Ectodermal cell (in vitro differentiated cells): Measurements from ENCODE around the gene FBXL7.

Source experiments
- H3K27ac ChIP-seq: 2 replicates; pipeline ENCODE4 v1.7.0; 2013; ENCODE audit warnings: mild to moderate bottlenecking, low read depth, low read length; ENCODE audit not compliant: insufficient read depth, poor library complexity, severe bottlenecking
- H3K27me3 ChIP-seq: 2 replicates; pipeline ENCODE4 v1.7.0; 2013; ENCODE audit warnings: mild to moderate bottlenecking, low read length; ENCODE audit not compliant: insufficient read depth, control insufficient read depth, poor library complexity, severe bottlenecking
- H3K36me3 ChIP-seq: one replicate; pipeline ENCODE4 v1.7.0; 2013; ENCODE audit warnings: low read length; ENCODE audit not compliant: control insufficient read depth, insufficient read depth
- H3K4me1 ChIP-seq: one replicate; pipeline ENCODE4 v1.7.0; 2013; ENCODE audit warnings: low read length; ENCODE audit not compliant: control insufficient read depth, insufficient read depth
- H3K4me3 ChIP-seq: 2 replicates; pipeline ENCODE4 v1.7.0; 2013; ENCODE audit warnings: low read depth, low read length, control low read depth; ENCODE audit not compliant: insufficient read depth
- H3K9me3 ChIP-seq: 2 replicates; pipeline ENCODE4 v1.7.0; 2013; ENCODE audit warnings: mild to moderate bottlenecking, low read length, moderate library complexity; ENCODE audit not compliant: control insufficient read depth
- WGBS, 2 experiments: methylation state at CpG; one replicate each; pipeline ENCODE4 v1.1.7; 2013; ENCODE audit warnings: missing lambda C conversion rate in 2 of 2; 5-methylcytosine and 5-hydroxymethylcytosine counted together

FBXL7 gene

GRCh38 chr5:15558240-15558639 is 58.3 kb downstream of the FBXL7 start:
- no peaks in the 10 kb centered on the region for H3K4me1 ChIP-seq
- 84 to 88% methylated on average over 2 of the region's 2 CpGs for WGBS, 2 experiments
- no peak overlapping the region for H3K27ac ChIP-seq
- H3K27me3 ChIP-seq: no peaks in the 10 kb centered on the region
- no peaks in the 10 kb centered on the region for H3K9me3 ChIP-seq
- no peak overlapping the region for H3K4me3 ChIP-seq
- no peaks in the 10 kb centered on the region for H3K36me3 ChIP-seq

DNA sequence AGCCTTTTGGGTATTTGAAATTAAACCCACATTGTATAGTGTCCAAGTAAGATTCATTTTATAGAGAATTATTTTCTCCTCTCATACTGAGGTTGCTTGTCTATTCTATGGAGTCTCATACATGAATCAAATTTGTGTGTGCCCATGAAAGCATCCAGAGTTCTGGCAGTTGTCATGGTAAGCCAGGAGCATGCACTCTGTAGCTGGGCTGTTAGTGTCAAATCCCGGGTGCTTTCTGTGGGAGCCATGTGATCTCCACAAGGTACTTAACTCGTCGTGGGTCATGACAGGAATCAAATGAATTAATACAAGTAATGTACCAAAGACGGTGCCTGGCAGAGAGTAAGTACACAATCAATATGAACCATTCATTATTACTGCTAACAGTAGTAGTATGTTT is 58.7 kb downstream of the FBXL7 start:
- no peaks in the 10 kb centered on the region for H3K4me1 ChIP-seq
- H3K27me3 ChIP-seq: no peaks in the 10 kb centered on the region
- 88 to 89% methylated on average over 3 to 4 of the region's 4 CpGs for WGBS, 2 experiments
- H3K36me3 ChIP-seq: no peaks in the 10 kb centered on the region
- no peak overlapping the region for H3K4me3 ChIP-seq
- no peak overlapping the region for H3K27ac ChIP-seq
- H3K9me3 ChIP-seq: no peaks in the 10 kb centered on the region

DNA sequence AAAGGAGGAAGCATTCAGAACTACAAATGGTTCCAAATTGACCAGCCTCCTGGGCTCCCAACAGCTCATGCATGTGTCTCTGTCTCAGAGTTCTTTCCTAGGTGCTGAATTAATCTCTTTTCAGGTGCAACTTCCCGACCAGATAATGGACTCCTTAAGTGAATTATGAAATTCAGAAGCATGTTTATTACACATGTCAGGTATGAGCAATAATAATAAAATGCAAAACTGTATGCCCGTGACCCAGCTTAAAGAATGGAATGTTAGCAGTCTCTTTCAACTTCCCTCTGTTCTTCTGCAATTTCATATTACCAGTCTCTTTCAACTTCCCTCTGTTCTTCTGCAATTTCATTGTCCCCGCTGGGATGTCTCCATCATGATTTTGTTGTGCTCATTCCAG is 60.4 kb downstream of the FBXL7 start:
- Histone ChIP-seq H3K27me3 (no peaks in the 10 kb centered on the region), H3K4me3 (no peak overlapping the region), H3K27ac (no peak overlapping the region), H3K36me3 (no peaks in the 10 kb centered on the region), H3K9me3 (no peaks in the 10 kb centered on the region), H3K4me1 (no peaks in the 10 kb centered on the region)
- 92 to 97% methylated on average over 2 to 3 of the region's 3 CpGs for whole genome bisulfite sequencing, 2 experiments

DNA sequence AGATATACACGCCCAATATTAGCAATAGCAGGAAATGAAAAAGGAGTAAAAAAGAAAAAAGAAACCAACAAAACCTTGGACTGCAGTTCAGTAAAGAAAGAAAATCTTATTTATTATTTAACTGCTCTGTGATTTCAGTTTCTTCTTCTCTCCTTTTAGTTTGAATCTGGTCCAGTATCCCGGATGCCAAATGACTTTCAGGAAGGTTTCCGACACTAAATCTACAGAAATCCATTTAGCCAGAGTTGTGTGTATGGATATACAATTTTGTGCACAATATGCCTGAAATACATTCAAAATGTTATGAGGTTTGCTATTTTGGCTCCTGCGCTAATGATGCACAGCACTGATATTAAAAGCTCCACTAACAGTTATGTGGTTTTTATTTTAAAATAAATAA is 64.5 kb downstream of the FBXL7 start:
- no peaks in the 10 kb centered on the region for H3K36me3 ChIP-seq
- 80 to 100% methylated on average over 1 to 2 of the region's 4 CpGs for WGBS, 2 experiments
- H3K27me3 ChIP-seq: no peaks in the 10 kb centered on the region
- H3K27ac ChIP-seq: no peak overlapping the region
- H3K4me1 ChIP-seq: no peaks in the 10 kb centered on the region
- H3K4me3 ChIP-seq: no peak overlapping the region
- no peaks in the 10 kb centered on the region for H3K9me3 ChIP-seq

- Histone ChIP-seq H3K36me3 (no peaks in the 10 kb centered on the region), H3K4me3 (no peak overlapping the region)
- 89% methylated on average over 1 of the region's 1 CpG; no CpG with 5 or more reads in 1 of the 2 experiments for WGBS, 2 experiments
These were observed 65.0 kb downstream of the FBXL7 start for GRCh38 chr5:15564957-15565356.

DNA sequence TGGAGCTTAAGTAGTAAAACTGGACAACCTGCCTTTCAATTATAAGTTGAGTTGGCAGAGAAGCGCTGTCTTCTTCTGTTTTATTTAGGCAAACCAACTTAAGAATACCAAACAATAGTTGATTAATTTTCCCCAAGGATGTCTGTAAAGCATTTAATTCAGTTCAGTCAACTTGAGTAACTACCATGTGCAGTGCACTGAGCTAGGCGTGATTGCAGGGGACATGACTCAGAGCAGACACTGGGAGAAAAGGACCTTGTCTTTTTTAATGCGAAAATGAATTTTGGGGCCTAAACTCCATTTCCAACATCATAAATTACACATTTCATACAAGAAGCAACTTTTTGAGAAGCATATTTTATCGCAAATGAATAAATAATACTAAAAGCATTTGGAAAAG is 66.3 kb downstream of the FBXL7 start:
- WGBS, 2 experiments: 96 to 100% methylated on average over 3 to 4 of the region's 4 CpGs
- H3K36me3 ChIP-seq: no peaks in the 10 kb centered on the region

More at GRCh38 chr5:15564957-15565356, 65.0 kb downstream of the FBXL7 start:
- Histone ChIP-seq H3K4me1 (no peaks in the 10 kb centered on the region), H3K9me3 (no peaks in the 10 kb centered on the region), H3K27ac (no peak overlapping the region), H3K27me3 (no peaks in the 10 kb centered on the region)

GRCh38 chr5:15566789-15567188 is 66.8 kb downstream of the FBXL7 start:
- no peaks in the 10 kb centered on the region for H3K4me1 ChIP-seq
- no peak overlapping the region for H3K4me3 ChIP-seq
- H3K27ac ChIP-seq: no peak overlapping the region
- H3K27me3 ChIP-seq: no peaks in the 10 kb centered on the region
- H3K9me3 ChIP-seq: no peaks in the 10 kb centered on the region
- H3K36me3 ChIP-seq: no peaks in the 10 kb centered on the region

More for the DNA sequence above, 66.3 kb downstream of the FBXL7 start:
- Histone ChIP-seq H3K27ac (no peak overlapping the region), H3K27me3 (no peaks in the 10 kb centered on the region), H3K4me1 (no peaks in the 10 kb centered on the region), H3K9me3 (no peaks in the 10 kb centered on the region), H3K4me3 (no peak overlapping the region)

DNA sequence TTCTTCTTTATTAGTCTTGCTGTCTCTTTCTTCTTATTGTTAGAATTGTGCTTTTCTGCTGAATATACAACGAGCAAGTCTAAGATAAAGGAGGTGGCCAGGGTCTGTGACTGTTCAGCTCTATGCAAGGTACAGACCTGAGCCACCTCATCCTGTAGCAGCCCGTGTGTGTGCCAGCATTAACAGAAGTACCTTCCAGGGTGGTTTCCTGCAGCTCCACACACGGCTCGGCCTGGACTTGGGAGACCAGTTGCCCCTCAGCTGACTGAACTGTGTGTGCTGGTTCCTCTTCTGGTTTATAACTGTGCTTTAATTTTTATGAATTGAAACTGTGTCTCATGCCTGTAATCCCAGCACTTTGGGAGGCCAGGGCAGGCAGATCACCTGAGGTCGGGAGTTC is 70.5 kb downstream of the FBXL7 start:
- no peak overlapping the region for H3K4me3 ChIP-seq
- WGBS, 2 experiments: 92 to 96% methylated on average over 5 of the region's 5 CpGs
- H3K36me3 ChIP-seq: no peaks in the 10 kb centered on the region
- no peaks in the 10 kb centered on the region for H3K27me3 ChIP-seq
- H3K9me3 ChIP-seq: no peaks in the 10 kb centered on the region
- no peaks in the 10 kb centered on the region for H3K4me1 ChIP-seq
- H3K27ac ChIP-seq: no peak overlapping the region

GRCh38 chr5:15571081-15571480 is 71.1 kb downstream of the FBXL7 start:
- no peaks in the 10 kb centered on the region for H3K27me3 ChIP-seq
- no peak overlapping the region for H3K4me3 ChIP-seq
- no peak overlapping the region for H3K27ac ChIP-seq
- no peaks in the 10 kb centered on the region for H3K36me3 ChIP-seq
- H3K4me1 ChIP-seq: no peaks in the 10 kb centered on the region
- 90% methylated on average over 1 of the region's 1 CpG; no CpG with 5 or more reads in 1 of the 2 experiments for WGBS, 2 experiments
- no peaks in the 10 kb centered on the region for H3K9me3 ChIP-seq

DNA sequence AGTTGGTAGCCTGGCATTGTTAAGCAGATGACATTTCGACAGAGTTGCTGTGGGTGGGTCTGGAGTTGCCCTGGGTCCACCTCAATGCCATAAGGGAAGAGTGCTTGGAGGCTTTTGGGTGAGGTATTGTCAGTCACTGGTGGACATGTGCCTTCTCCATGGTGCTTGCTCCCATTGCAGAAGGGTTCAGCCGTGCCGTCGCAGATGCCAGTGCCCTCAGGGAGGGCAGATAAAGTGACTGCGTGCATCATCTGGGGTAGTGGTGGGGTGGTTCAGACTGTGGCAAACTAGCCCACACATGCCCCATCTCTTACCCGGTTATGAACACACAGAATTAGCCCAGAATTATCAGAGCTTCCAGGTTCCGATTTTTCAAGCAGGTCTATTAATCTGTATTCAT is 71.6 kb downstream of the FBXL7 start:
- Histone ChIP-seq H3K36me3 (no peaks in the 10 kb centered on the region), H3K27ac (no peak overlapping the region), H3K4me3 (no peak overlapping the region), H3K4me1 (no peaks in the 10 kb centered on the region), H3K27me3 (no peaks in the 10 kb centered on the region), H3K9me3 (no peaks in the 10 kb centered on the region)
- 90 to 94% methylated on average over 6 to 7 of the region's 7 CpGs for WGBS, 2 experiments

GRCh38 chr5:15573590-15573989 is 73.6 kb downstream of the FBXL7 start:
- Histone ChIP-seq H3K4me1 (no peaks in the 10 kb centered on the region), H3K4me3 (no peak overlapping the region), H3K27ac (no peak overlapping the region), H3K9me3 (no peaks in the 10 kb centered on the region), H3K27me3 (no peaks in the 10 kb centered on the region), H3K36me3 (no peaks in the 10 kb centered on the region)
- WGBS, 2 experiments: 86 to 94% methylated on average over 3 to 4 of the region's 4 CpGs
